Activated CD4-positive, alpha-beta T cell treated with anti-CD3 and anti-CD28 coated beads, Interleukin-2, amount 50 U/mL, for 48 hours (primary cell): Measurements from ENCODE around the gene CD274.
"Not testable (repeated sequence)": the region's sequence is repeated elsewhere in the genome, so short reads cannot be mapped to it uniquely, and the experiment has no call there.

Experiments
- DNase-seq, 2 experiments: peaks; one replicate each; pipeline ENCODE4 v3.0.0-alpha.2; 2020

CD274 gene

GRCh38 chr9:5438301-5439162 lies 11.8 kb upstream of the CD274 start:
- DNase-seq = peak; percentile 67 to 74

- no peak for DNase-seq
Observed at GRCh38 chr9:5440426-5440825, 9.9 kb upstream of the CD274 start.

- DNase-seq = peak in 1 of 2 experiments; percentile 42
Observed at GRCh38 chr9:5441043-5441442, 9.3 kb upstream of the CD274 start.

GRCh38 chr9:5442400-5443011 lies 7.8 kb upstream of the CD274 start:
- DNase-seq = peak in 1 of 2 experiments; percentile 33

- no peak for DNase-seq
Observed at GRCh38 chr9:5443850-5444249, 6.5 kb upstream of the CD274 start.

- DNase-seq = not testable (repeated sequence)
Observed at GRCh38 chr9:5445096-5445495, 5.2 kb upstream of the CD274 start.

- no peak for DNase-seq
Observed at GRCh38 chr9:5445886-5446285, 4.5 kb upstream of the CD274 start.

GRCh38 chr9:5446451-5447236 lies 3.7 kb upstream of the CD274 start:
- DNase-seq = no peak

- no peak for DNase-seq
Observed at GRCh38 chr9:5447337-5447736, 3.0 kb upstream of the CD274 start.

- DNase-seq = no peak
Observed at GRCh38 chr9:5448016-5448415, 2.3 kb upstream of the CD274 start.

- no peak for DNase-seq
Observed at GRCh38 chr9:5448461-5449435, 1.6 kb upstream of the CD274 start.

- no peak for DNase-seq
Observed at GRCh38 chr9:5449521-5450358, 602 bp upstream of the CD274 start.

GRCh38 chr9:5452286-5452609 lies 1.9 kb downstream of the CD274 start:
- no peak for DNase-seq

- no peak for DNase-seq
Observed at GRCh38 chr9:5453004-5453403, 2.7 kb downstream of the CD274 start.

GRCh38 chr9:5453673-5454072 lies 3.3 kb downstream of the CD274 start:
- DNase-seq = peak in 1 of 2 experiments; percentile 50

- no peak for DNase-seq
Observed at GRCh38 chr9:5455181-5455580, 4.8 kb downstream of the CD274 start.

GRCh38 chr9:5459289-5459829 lies 9.0 kb downstream of the CD274 start:
- DNase-seq = peak in 1 of 2 experiments; percentile 47

- no peak for DNase-seq
Observed at GRCh38 chr9:5460157-5460556, 9.8 kb downstream of the CD274 start.

- DNase-seq = not testable (repeated sequence)
Observed at GRCh38 chr9:5464831-5465330, 14.5 kb downstream of the CD274 start.

GRCh38 chr9:5466005-5466404 lies 15.7 kb downstream of the CD274 start:
- DNase-seq = no peak

GRCh38 chr9:5466766-5467165 lies 16.4 kb downstream of the CD274 start:
- no peak for DNase-seq
